Activated CD4-positive, alpha-beta T cell treated with anti-CD3 and anti-CD28 coated beads for 24 hours (primary cell): Measurements from ENCODE around the gene CACFD1.

ENCODE experiments used
- DNase-seq, 2 donors: peaks; one replicate each; pipeline ENCODE4 v3.0.0-alpha.2; 2020; ENCODE audit warnings: low read depth in 2 of 2

Gene CACFD1

DNA sequence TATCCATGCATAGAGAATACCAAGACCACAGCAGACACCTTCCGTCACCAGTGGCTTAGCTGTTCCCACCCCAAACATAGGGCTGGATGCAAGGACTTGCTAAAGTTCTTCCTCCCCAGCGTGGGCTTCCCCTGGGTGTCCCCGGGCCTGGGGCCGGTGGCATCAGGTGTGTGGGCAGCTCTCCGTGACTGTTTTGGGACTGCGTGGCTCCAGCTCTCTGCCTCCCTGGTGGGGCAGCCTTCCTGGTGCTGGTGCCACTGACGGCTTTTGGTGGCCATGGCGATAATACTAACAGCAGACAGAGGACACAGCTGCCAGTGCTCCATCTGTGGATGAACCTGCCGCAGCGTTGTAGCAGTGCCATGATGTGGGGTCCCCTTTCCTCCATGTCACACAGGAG is 4.9 kb downstream of the CACFD1 start:
- no peak for DNase-seq

DNA sequence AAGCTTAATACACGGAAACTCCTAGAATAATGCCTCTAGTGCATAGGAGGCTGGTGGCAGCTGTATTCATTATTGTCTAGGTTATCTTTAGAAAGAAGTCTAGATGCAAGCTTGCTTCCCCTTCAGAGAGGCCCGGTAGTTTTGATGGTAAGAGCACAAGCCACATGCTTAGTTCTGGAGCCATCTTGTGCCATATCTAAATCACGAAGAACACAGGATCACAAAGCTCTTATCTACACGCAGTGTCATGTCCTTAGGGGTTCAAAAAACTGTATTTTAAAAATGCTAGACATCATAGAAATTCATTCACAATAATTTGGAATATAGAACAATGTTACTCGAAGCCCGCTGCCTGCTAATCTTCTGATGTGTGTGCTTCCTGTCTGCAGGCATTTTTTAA is 6.2 kb downstream of the CACFD1 start:
- DNase-seq = no peak

DNA sequence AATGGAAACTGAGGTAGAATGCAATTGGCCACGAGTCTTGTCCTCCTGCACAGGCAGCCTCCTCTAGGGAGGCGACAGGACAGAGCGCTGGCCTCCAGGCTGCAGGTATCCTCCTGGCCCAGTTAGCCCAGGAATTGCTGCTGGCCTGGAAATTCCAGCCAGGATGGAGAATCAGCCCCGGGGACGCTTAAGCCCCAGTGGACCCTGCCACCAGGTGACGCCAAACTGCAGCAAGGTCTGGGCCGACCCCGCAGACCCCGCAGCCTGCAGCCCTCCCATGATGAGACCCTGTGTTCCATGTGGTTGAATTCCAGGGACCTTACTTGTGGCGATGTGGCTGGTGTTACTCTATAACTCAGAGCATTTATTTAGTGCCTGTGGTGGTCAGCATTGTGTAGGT is 7.3 kb downstream of the CACFD1 start:
- DNase-seq = no peak

DNA sequence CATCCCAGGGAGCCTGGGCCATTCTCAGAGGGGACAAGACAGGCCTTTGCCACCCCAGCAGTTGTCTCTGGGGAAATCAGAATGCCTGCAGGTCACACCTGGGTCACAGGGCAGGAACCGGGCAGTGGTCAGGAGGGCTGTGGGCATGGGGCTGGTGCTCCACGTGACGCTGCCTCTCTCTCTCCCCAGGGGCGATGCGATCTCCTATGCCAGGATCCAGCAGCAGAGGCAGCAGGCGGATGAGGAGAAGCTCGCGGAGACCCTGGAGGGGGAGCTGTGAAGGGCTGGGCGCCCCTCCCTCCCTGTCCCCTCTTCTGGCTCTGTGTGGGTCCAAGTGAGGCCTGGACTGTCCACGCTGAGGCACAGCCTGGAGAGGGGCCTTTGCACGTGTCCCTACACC is 8.6 kb downstream of the CACFD1 start:
- no peak for DNase-seq

DNA sequence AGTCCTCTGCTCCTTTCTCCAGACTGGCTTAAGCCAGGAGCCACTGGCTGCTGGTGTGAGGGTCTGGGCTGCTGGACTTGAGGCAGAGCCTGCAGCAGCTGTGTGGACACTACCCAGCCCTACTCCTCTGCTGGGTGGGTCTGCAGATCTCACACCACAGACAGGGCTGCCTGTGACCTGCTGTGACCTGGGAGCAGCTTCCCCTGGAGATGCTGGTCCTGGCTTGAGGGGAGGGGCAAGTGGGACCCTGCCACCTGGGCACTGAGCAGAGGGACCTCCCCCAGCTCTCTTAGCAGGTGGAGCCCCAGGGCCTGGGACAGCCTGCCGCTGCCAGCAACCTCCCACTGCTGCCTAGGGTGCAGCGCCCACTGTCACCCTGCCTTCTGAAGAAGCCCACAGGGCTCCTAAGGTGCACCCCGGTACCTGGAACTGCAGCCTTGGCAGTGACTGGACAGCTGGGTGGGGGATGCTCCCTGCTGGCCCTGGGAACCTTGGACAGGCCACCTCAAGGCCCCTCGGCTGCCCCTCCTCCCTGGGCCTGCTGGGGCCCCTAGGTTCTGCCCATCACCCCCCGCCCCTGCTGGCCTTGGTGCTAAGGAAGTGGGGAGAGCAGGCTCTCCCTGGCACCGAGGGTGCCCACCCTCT is 9.1 kb downstream of the CACFD1 start:
- no peak for DNase-seq

DNA sequence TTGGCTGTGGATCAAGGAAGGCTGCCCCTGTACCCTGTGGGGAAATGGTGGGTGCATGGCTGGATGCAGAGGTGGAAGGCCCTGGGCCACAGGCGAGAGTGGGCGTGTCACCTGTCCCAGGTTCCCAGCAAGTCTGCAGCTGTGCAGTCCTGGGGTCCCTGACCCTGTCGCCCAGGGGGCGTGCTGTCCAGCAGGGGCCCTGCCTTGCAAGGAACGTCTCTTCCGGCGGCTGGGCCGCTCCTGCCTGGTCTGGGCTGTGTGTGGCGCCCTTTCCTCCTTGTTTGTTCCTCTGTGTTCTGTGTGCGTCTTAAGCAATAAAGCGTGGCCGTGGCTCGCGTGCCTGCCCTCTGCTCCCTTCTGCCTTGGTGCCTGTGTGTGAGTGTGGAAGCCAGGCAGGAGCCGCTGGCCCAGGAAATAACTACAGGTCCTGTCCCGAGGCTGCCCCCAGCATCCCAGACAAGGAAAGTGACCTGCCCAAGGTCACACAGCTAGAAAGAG is 10.7 kb downstream of the CACFD1 start:
- DNase-seq = no peak

DNA sequence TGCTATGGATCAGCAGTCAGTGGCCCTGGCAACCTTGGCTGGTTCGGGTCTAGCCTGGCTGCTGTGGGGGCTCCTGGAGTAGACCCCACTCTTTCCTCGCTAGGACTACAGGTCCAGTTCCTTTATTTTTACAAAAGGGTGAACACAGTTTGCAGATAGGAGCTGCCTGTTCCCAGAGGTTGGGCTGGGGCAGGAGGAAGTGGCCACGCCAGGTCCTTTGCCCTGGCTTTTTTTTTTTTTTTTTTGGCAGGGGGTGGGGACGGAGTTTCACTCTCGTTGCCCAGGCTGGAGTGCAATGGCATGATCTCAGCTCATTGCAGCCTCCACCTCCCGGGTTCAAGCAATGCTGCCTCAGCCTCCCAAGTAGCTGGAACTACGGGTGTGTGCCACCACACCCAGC is 11.2 kb downstream of the CACFD1 start:
- DNase-seq = no peak

DNA sequence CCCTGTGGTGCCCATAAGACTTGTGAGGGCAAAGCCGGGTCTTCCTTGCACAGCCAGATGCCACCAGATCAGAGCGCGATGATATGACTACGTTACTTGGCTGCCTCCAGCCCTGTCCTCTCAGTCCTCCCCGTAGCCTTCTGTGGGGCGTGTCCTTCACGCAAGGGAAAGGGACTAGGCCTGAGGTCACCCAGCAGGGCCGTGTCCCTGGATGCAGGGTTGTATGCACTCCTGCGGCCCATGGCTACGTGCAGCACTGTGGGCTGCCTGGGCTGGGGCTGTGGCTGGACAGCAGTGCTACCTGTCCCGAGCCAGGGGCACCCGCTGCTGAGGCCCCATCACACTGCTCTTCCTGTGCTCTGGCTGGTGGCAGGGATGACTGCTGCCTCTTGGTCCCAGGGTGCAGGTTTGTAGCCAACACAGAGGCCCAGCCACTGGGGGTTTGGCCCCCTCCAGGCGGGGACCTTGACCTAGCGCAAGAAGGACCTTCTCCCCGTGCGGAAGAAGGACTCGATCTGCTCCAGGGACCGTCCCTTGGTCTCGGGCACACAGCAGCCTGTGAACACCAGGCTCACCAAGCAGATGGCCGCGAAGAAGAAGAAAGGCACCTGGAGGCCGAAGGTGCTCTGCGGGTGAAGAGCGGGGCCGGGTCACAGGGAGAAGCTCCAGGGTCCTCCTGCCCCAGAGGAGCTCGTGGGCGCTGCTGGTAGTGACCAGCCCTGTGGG is 11.9 kb downstream of the CACFD1 start:
- DNase-seq = no peak

DNA sequence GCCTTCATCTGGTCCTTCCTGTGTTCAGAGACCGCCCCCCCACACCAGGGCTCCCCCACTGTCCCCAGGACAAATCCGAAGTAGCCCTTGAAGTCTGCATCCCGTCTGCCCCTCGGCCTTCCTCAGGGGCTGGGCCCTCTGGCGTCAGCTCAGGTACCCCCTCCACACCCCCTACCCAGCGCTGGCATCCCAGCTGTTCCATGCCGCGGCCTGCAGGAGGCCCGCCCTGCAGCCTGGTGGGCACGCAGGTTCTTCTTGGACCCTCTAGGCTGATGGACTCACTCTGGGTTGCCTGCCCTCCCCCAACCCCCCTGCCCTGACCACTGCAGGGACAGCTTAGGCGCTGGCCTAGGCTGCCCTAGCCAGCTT is 12.5 kb downstream of the CACFD1 start:
- DNase-seq = no peak

DNA sequence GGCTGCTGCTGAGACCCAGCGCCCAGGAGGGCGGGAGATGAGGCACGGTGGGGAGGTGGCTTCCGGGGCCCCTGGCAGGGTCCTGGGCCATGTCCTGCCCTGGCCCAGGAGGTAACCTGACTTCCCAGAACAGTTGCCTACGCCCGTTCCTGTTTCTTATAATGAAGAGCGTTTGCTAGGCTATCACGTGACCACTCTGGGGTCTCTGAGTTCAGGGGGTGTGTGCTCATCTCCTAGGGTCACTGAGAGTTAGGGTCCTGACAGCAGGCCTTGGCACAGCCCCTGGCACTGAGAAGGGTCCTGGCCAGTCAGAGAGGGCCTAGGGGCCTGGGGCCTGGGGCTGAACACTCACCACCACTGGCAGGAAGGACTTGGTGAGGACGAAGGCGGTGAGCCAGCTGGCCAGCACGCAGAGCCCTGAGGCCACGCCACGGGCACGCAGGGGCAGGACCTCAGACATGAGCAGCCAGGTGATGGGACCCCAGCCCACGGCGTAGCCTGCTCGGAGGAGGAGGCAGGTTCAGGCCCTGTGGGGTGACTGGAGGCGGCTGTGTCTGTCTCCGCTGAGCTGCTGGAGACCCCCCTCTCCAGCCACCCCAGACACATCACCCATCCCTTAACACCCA is 13.1 kb downstream of the CACFD1 start:
- no peak for DNase-seq

DNA sequence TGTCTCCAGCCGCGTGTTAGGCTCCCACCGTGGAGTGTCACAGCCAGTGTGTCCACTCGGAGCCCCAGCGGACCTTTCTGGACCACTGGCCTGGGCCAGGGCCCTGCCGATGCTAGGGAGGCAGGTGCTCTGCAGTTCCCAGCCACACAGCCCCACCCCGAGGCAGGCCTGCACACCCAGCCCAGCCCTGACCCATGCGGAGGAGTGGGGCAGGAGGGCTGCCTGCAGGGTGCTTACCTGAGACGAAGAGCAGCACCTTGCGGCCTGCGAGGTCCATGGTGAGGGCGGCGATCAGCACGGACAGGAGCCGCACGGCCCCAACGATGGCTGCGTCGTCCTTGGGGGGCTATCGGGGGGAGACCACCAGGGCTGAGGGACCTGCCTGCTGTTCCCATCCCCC is 14.0 kb downstream of the CACFD1 start:
- DNase-seq = no peak

DNA sequence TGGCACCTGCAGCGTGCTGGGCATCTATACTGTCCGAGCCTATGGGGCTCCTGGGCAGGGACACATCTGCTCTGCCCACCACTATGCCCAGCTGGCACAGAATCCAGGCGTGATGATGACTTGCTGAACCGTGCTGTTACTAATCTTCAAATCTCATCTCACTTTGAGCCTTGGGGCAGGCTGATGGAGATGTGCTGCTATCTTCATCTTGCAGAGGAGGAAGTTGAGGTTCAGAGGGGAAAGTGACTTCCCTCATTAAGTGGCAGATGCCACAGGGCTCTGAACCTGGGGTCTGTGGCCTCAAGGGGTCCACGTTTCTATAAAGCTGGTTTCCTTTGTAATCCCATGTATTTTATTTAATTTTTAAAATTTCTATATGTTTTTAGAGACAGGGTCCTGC is 14.4 kb downstream of the CACFD1 start:
- DNase-seq = no peak

DNA sequence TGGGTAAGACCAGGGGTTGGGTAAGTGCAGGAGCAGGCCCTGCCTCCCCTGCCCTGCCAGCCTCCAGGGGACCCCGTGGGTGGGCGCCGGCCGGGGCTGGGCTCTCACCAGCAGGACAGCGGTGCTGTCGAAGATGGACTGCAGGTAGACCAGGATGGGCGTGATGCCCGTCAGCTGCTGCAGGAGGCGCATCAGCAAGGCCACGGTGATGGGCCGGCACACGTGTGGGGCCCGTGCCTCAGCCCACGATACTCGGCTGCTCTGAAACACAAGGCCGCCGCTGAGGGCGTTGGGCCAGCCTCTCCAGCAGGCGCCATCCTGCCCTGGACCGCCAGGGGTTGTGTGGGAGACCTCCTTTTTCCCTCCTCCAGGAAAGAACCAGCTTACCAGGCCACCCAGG is 15.1 kb downstream of the CACFD1 start:
- DNase-seq = no peak

DNA sequence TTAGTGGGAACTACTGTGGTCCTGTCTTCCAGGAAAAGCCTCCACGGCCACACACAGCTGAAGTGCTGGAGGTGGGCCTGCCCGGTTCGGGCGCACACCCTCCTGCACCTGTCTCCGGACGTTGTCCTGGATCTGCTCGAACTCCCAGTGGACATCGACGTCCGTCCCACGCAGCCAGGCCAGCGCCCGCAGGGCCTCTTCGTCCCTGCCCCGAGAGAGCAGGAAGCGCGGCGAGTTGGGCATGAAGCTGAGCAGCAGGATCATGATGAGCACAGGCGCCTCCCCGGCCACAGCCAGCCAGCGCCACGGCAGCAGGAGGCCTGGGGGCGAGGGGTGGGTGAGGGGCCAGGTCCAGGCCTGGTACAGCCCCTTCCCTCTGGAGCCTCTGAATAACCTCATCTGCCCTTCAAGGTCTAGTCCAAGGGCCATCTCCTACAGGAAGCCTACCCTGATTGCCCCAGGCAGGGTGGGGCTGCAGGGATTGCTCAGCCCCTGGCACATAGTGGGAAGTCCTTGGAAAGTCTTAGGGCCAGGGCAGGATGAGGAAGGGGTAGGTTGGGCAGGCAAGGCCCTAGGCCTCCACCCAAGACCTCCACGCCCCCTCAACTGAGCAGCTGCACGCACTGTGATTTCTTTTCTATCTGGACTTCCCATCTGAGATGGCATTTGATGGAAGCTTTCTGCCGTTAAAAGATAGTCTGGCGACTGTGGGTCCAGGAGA is 15.7 kb downstream of the CACFD1 start:
- no peak for DNase-seq

DNA sequence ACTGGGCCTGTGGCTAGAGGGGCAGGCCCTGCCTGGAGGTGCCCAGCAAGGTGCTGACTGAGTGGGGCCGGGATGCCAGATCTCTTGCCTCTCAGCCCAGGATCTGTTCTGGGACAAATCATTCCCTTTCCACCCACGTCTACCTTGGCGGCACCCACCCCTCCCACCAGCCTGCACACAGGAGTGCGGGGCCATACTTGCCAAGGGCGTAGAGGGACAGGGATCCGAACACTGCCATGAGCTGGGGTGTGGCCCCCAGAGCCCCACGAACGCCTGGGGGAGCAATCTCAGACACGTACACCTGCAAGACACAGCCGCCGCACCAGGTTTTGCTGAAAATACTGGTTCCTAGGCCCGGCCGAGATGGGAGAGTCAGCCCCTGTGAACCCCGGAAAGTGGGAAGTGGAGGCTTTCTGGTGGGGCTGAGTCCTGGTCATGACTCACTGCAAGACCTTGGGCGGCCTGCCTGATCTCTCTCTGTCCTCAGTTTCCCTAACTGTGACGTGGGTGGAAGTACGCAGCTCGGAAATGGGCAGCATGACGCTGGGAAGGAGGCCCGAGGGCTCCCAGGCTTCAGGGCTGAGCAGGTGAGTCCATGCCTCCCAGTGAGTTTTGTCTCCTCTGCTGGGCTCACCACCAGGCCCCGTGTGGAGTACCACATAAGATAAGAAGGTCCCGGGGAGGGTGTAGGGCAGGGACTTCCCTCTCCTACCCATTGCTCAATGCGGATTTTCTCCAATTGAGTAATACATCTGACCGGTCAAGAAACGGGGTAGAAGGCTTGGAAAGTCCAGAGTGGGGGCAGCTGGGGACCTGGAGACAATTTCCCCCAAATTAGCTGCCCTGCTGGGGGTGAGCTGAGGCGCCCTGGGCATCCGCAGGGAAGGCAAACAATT is 16.5 kb downstream of the CACFD1 start:
- no peak for DNase-seq

DNA sequence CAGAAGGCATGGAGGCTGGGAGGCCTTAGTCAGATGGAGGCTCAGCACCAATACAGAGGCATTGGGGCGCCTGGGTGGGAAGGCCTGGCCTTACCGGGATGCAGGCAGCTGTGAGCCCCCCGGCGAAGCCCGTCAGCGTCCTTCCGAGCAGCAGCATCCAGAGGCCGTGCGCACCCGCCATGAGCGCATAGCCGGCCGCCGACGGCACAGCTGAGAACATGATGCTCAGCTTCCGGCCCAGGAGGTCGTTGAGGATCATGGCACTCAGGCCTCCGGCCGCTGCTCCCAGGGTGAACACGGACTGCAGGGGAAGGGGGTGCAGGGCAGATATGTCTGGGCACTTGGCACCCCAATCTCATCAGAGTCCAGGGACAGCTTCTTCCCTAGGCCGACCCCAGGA is 17.2 kb downstream of the CACFD1 start:
- DNase-seq = no peak

DNA sequence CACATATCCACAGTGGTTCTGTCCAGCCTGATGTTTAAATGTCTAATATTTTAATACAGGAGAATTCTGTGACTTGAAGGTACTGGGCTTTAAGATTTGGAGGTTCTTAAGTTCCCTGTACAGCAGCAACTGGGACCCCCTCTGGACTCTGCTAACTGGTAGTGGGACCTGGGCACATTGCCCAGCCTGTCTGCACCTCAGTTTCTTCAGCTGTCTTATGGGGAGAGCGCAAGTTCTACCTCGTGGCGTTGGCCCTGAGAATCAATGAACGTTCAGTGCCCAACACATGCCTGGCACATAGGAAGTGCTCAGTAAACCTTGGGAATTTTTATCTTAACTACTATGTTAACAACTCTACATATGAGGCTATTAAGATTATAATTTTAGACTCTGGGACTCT is 17.7 kb downstream of the CACFD1 start:
- no peak for DNase-seq

DNA sequence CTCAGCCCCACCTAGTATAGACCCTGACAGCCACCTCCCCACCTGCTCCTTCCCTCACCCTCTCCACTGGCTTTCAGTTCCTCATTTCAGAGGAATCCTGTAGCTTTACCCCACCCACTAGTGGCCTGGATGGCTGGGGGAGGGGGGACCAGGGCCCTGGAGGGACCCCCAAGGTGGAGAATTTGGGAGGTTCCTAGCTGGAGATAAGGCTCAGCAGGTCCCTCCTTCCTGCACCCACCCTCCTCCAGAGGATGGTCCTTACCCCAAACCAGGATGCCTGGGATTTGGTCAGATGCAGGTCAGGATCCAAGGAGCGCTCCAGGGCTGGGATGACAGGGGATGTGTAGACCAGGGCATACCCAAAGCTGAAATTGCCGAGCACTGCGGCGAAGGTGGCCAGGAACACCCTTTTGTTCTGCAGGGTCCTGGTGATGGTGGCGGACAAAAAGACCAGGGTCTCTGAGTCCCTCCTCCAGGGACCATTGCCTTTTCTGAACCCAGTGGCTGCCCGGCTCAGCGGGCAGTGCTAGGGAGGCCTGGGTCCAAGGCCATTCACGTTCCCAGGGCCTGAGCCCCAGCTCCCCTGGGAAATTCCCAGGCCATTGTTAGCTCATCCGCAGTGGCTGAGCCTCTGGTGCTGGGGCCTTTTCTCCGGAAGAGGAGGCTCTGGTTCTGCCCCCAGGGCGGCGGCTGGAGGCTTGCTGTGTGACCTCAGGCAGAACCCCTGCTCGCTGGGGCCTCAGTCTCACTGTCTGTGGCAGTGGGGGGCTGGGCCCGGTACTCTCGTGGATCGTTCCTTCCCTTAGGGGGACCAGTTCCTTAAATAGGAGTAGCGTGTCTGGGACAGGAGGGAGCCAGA is 18.4 kb downstream of the CACFD1 start:
- DNase-seq = no peak

DNA sequence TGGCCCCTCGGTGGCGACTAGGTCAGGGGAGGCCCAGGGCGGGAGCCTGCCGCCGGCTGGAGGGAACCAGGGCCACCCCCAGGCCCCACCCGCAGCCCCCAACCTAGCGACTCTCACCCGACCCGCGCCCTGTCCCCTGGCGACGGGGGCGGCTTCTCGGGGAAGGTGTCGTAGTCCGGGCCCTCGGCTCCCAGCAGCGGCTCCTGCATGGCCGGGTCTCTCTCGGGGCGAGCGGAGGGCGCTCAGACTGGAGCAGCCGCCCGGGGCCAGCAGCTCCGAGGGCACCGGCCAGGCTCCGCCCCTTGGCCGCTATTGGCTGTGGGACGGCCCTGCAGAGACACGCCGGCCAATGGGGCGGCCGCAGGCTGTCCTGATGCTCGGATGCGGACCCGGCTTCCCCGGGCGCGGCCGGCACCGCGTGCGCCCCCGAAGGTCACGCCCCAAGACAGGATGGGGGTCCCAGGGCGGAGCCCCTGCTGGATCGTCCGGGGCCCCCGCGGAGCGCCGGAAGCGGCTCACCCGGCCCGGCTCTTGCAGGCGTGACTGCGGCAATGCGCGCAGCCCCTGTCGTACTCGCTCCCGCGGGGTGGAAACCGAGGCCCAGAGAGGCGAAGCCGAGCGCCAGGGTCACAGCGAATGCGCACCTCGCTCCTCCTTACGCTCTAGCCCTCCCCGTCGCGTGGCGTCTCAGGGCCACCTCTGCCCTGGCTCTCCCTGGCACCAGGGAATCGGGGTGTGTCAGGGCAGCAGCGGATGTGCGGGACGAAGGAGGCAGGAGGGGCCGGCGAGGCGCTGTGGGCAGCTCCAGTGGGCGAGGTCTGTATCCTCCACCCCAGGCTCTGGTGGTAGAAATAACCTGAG is 19.3 kb downstream of the CACFD1 start, which contains the start of gene SLC2A6:
Gene SLC2A6 (minus strand): TSS at position 249 of the 861 bp plus-strand sequence. CDS start 40 bp downstream, at position 209.
- peak; percentile 60 to 71 for DNase-seq
